Panc1 (cell line): ENCODE results near the gene ARPC4. TPM values are rescaled to one million over a fixed set of nuclear protein-coding genes. Genes with fewer than 3 reads are reported as not detected.

ENCODE experiments used
- ATAC-seq: fragments of 200-7000 bp; cut with Tn5 transposase; 2 replicates; pipeline ENCODE4 v1.9.1; 2020; ENCODE audit warnings: mild to moderate bottlenecking, moderate library complexity
- BruUV-seq: library from RNA; stranded (reverse); fragments of 400-500 nt; replicated peaks from 2 replicates; lab custom pipeline; 2021; lab: Mats Ljungman, UMichigan
- CTCF ChIA-PET: fragments of 300-600 bp; sonication (Branson Sonifier 250); formaldehyde crosslinking; loops from one replicate; lab custom pipeline; 2022; ENCODE audit warnings: antibody characterized with exemption; lab: Charles Lee
- POLR2A ChIA-PET: fragments of 300-600 bp; sonication (Branson Sonifier 250); formaldehyde crosslinking; loops from one replicate; lab custom pipeline; 2022; ENCODE audit warnings: antibody characterized with exemption; lab: Charles Lee
- DNase-seq: peaks from one replicate; pipeline ENCODE4 v3.0.0-alpha.2; 2010; ENCODE audit warnings: low read depth, low spot score
- H3K27ac ChIP-seq: 2 replicates; pipeline ENCODE4 v1.5.1; 2011; ENCODE audit warnings: mild to moderate bottlenecking, low read length, inconsistent platforms
- H3K27me3 ChIP-seq: fragments of 200-500 bp; sonication (Bioruptor generic); 2 replicates; pipeline ENCODE4 v1.6.0; 2014; ENCODE audit warnings: low read length, inconsistent platforms; ENCODE audit not compliant: control insufficient read depth, insufficient read depth
- H3K36me3 ChIP-seq: fragments of 200-500 bp; sonication (Bioruptor generic); 2 replicates; pipeline ENCODE4 v1.5.1; 2014; ENCODE audit warnings: inconsistent platforms, mild to moderate bottlenecking, low read length, moderate library complexity; ENCODE audit not compliant: control insufficient read depth, insufficient read depth
- H3K4me1 ChIP-seq: 2 replicates; pipeline ENCODE4 v1.5.1; 2011; ENCODE audit warnings: inconsistent platforms, mild to moderate bottlenecking, low read length, moderate library complexity; ENCODE audit not compliant: control insufficient read depth, insufficient read depth
- H3K4me3 ChIP-seq, 2 experiments: 2 replicates each; pipeline ENCODE4 v1.5.1; 2011 to 2012; ENCODE audit warnings: low read depth in 2 of 2, low read length in 2 of 2, mild to moderate bottlenecking in 2 of 2, inconsistent platforms in 1 of 2, moderate library complexity in 1 of 2
- H3K9me3 ChIP-seq: fragments of 200-500 bp; sonication (Bioruptor generic); 2 replicates; pipeline ENCODE4 v1.5.1; 2014; ENCODE audit warnings: low read depth, mild to moderate bottlenecking, inconsistent platforms, low read length, moderate library complexity; ENCODE audit not compliant: control insufficient read depth, insufficient read depth
- POLR2AphosphoS5 ChIP-seq: IDR thresholded peaks from 2 replicates; pipeline ENCODE4 v1.6.1; 2012; ENCODE audit warnings: mild to moderate bottlenecking, low read depth, low read length, moderate library complexity
- SIN3A ChIP-seq: IDR thresholded peaks from 2 replicates; pipeline ENCODE4 v1.6.1; 2012; ENCODE audit warnings: low read depth, mild to moderate bottlenecking, low read length, moderate library complexity, borderline replicate concordance; ENCODE audit not compliant: insufficient read depth
- TCF7L2 ChIP-seq: IDR thresholded peaks from 2 replicates; pipeline ENCODE4 v1.6.1; 2011; ENCODE audit warnings: mild to moderate bottlenecking, low read depth, low read length, inconsistent platforms
- in situ Hi-C: cut with HindIII; loops from 2 replicates; pipeline ENCODE4 v1.10.0; 2016; ENCODE audit warnings: low sequenced_read_pairs, low pct_unique_long_range_greater_than_20kb
- intact Hi-C: fragments of 100-400 bp; cut with micrococcal nuclease; formaldehyde crosslinking; loops from one replicate; pipeline ENCODE4 v1.10.0; 2022; ENCODE audit not compliant: unreplicated experiment
- total RNA-seq: library from RNA; stranded (reverse); gene quantifications from one replicate; pipeline ENCODE4 v1.2.1, GENCODE V29; 2021; ENCODE audit not compliant: unreplicated experiment
- TF ChIP-seq, protein P1 (sequence below): fragments of 450-650 bp; IDR thresholded peaks from 2 replicates; pipeline ENCODE4 v1.5.1; 2017; ENCODE audit warnings: mild to moderate bottlenecking
- TF ChIP-seq, protein P2 (sequence below), 2 experiments: IDR thresholded peaks; 2 replicates each; pipeline ENCODE4 v1.6.1; 2011 to 2012; ENCODE audit warnings: low read depth in 2 of 2, control low read depth in 1 of 2, low read length in 1 of 2, mild to moderate bottlenecking in 1 of 2, moderate library complexity in 1 of 2; ENCODE audit not compliant: insufficient read depth in 1 of 2

The ARPC4 gene
- total RNA-seq, 1 experiment from 2014 or later, result 117 TPM

DNA sequence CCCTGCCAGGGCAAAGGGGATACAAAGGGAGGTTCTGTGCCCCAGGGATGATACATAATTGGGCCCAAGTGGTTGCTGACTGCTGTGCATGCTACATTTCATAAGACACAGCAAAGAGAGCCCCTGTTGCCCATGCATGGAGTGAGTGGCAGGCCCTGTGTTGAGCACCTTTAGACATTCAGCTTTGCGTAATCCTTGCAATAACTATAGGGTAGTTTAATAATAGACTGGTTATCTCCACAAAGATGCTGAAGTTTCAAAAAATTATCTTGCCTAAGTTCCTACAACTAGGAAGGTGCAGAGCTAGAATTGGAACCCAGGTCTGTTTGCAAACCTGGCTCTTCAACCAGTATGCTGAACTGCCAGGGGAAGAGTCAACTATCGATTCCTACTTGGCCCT is 44.9 kb upstream of the ARPC4 start:
- DNase-seq, result no peak
- peaks cover 2% of the 10 kb centered on the region for H3K36me3 ChIP-seq

DNA sequence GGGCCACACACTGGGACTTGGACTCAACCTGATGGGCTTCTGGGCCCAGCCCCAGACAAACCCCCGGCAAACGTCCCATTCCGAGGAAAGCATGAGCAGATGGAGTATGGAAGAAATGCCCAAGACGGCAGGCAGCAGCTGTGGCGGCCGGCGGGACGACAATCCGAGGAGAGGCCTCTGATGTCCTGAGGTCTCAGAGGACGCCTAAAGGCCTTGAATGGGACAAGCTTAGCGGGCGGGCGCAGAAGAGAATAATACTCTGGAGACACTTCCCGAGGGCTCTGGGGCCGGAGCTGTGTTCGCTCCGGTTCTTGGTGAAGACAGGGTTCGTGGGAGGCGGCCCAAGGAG is 43.6 kb upstream of the ARPC4 start:
- H3K9me3 ChIP-seq, result no peaks in the 10 kb centered on the region
- DNase-seq (no peak), ATAC-seq (peak; percentile 58)
- H3K36me3 ChIP-seq, result peaks cover 2% of the 10 kb centered on the region
- no peaks in the 10 kb centered on the region for H3K27me3 ChIP-seq
- BruUV-seq, result no TSS peak
- ChIA-PET CTCF (interaction anchor here (1.0 kb wide), 1 partner anchor 22 kb away, joined by 3 read pairs; no protein-coding TSS in a partner anchor), POLR2A (interaction anchor here (0.5 to 0.9 kb wide), 3 partner anchors 12 to 865 kb away, joined by 3 to 10 read pairs (median 4); partner anchors contain the start of gene ARPC4)
- no peak for TF ChIP-seq SIN3A
- TF ChIP-seq POLR2AphosphoS5, result no peak
- TF ChIP-seq, protein P1, sequence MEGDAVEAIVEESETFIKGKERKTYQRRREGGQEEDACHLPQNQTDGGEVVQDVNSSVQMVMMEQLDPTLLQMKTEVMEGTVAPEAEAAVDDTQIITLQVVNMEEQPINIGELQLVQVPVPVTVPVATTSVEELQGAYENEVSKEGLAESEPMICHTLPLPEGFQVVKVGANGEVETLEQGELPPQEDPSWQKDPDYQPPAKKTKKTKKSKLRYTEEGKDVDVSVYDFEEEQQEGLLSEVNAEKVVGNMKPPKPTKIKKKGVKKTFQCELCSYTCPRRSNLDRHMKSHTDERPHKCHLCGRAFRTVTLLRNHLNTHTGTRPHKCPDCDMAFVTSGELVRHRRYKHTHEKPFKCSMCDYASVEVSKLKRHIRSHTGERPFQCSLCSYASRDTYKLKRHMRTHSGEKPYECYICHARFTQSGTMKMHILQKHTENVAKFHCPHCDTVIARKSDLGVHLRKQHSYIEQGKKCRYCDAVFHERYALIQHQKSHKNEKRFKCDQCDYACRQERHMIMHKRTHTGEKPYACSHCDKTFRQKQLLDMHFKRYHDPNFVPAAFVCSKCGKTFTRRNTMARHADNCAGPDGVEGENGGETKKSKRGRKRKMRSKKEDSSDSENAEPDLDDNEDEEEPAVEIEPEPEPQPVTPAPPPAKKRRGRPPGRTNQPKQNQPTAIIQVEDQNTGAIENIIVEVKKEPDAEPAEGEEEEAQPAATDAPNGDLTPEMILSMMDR, result no peak
- no peak for TF ChIP-seq TCF7L2
- TF ChIP-seq, protein P2, sequence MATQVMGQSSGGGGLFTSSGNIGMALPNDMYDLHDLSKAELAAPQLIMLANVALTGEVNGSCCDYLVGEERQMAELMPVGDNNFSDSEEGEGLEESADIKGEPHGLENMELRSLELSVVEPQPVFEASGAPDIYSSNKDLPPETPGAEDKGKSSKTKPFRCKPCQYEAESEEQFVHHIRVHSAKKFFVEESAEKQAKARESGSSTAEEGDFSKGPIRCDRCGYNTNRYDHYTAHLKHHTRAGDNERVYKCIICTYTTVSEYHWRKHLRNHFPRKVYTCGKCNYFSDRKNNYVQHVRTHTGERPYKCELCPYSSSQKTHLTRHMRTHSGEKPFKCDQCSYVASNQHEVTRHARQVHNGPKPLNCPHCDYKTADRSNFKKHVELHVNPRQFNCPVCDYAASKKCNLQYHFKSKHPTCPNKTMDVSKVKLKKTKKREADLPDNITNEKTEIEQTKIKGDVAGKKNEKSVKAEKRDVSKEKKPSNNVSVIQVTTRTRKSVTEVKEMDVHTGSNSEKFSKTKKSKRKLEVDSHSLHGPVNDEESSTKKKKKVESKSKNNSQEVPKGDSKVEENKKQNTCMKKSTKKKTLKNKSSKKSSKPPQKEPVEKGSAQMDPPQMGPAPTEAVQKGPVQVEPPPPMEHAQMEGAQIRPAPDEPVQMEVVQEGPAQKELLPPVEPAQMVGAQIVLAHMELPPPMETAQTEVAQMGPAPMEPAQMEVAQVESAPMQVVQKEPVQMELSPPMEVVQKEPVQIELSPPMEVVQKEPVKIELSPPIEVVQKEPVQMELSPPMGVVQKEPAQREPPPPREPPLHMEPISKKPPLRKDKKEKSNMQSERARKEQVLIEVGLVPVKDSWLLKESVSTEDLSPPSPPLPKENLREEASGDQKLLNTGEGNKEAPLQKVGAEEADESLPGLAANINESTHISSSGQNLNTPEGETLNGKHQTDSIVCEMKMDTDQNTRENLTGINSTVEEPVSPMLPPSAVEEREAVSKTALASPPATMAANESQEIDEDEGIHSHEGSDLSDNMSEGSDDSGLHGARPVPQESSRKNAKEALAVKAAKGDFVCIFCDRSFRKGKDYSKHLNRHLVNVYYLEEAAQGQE (IDR thresholded peaks at IDR 0.05; ENCODE audit: insufficient read depth in 1 of 2, low read depth in 2 of 2, low read length in 1 of 2), result no peak
- in situ Hi-C loops (no loop called here), intact Hi-C loops (no loop called here)
- peaks cover 7% of the 10 kb centered on the region; the same call in 1 of the 2 replicates for H3K4me1 ChIP-seq
- peak overlapping the region; percentile 90 to 91 for H3K4me3 ChIP-seq
- H3K27ac ChIP-seq, result peak overlapping the region; percentile 88

More for the DNA sequence above, 44.9 kb upstream of the ARPC4 start:
- POLR2A ChIA-PET, result no interaction called here
- H3K9me3 ChIP-seq, result no peaks in the 10 kb centered on the region
- intact Hi-C loops (no loop called here), in situ Hi-C loops (no loop called here)
- H3K4me3 ChIP-seq, result no peak overlapping the region
- no TSS peak for BruUV-seq
- no peak for ATAC-seq
- H3K27ac ChIP-seq, result no peak overlapping the region
- H3K4me1 ChIP-seq, result peaks cover 7% of the 10 kb centered on the region; the same call in 1 of the 2 replicates
- CTCF ChIA-PET, result no interaction called here
- no peaks in the 10 kb centered on the region for H3K27me3 ChIP-seq
- TF ChIP-seq POLR2AphosphoS5, result no peak
- no peak for TF ChIP-seq TCF7L2
- TF ChIP-seq, protein P1, result no peak
- TF ChIP-seq SIN3A, result no peak
- TF ChIP-seq, protein P2 (IDR thresholded peaks at IDR 0.05; ENCODE audit: insufficient read depth in 1 of 2, low read depth in 2 of 2, low read length in 1 of 2), result no peak
